ENCODE results near the gene RCL1.
"Not testable (repeated sequence)": the region's sequence is repeated elsewhere in the genome, so short reads cannot be mapped to it uniquely, and the experiment has no call there.

The RCL1 gene

GRCh38 chr9:4784403-4784802, 8.3 kb upstream of the RCL1 start:
- no peak for DNase-seq

GRCh38 chr9:4786599-4786998, 6.1 kb upstream of the RCL1 start:
- no peak for DNase-seq

- no peak for DNase-seq
These were observed 4.9 kb upstream of the RCL1 start for GRCh38 chr9:4787876-4788275.

GRCh38 chr9:4788703-4789102, 4.0 kb upstream of the RCL1 start:
- no peak for DNase-seq

- no peak for DNase-seq
These were observed 631 bp upstream of the RCL1 start for GRCh38 chr9:4792054-4792571.

GRCh38 chr9:4793459-4794395, 983 bp downstream of the RCL1 start:
- DNase-seq: no peak

GRCh38 chr9:4794691-4795090, 1.9 kb downstream of the RCL1 start:
- no peak for DNase-seq

- DNase-seq: not testable (repeated sequence)
These were observed 2.4 kb downstream of the RCL1 start for GRCh38 chr9:4795108-4795507.

- DNase-seq: no peak
These were observed 3.8 kb downstream of the RCL1 start for GRCh38 chr9:4796530-4796929.

- DNase-seq: peak; percentile 10 to 57
These were observed 4.5 kb downstream of the RCL1 start for GRCh38 chr9:4796988-4797853.

GRCh38 chr9:4797854-4798150, 5.1 kb downstream of the RCL1 start:
- DNase-seq: peak in 1 of 2 experiments; percentile 16

- DNase-seq: no peak
These were observed 5.7 kb downstream of the RCL1 start for GRCh38 chr9:4798281-4799032.

GRCh38 chr9:4799033-4799430, 6.3 kb downstream of the RCL1 start:
- DNase-seq: no peak

GRCh38 chr9:4799775-4800174, 7.0 kb downstream of the RCL1 start:
- no peak for DNase-seq

- no peak for DNase-seq
These were observed 8.4 kb downstream of the RCL1 start for GRCh38 chr9:4801156-4801555.

- DNase-seq: no peak
These were observed 11.2 kb downstream of the RCL1 start for GRCh38 chr9:4803670-4804530.

GRCh38 chr9:4804531-4805016, 11.8 kb downstream of the RCL1 start:
- no peak for DNase-seq

GRCh38 chr9:4805191-4805918, 12.6 kb downstream of the RCL1 start:
- DNase-seq: no peak

GRCh38 chr9:4810565-4810964, 17.8 kb downstream of the RCL1 start:
- DNase-seq: no peak

GRCh38 chr9:4811824-4812223, 19.1 kb downstream of the RCL1 start:
- no peak for DNase-seq

GRCh38 chr9:4812858-4813257, 20.1 kb downstream of the RCL1 start:
- no peak for DNase-seq

Measured in NCI-H2081 (cell line).